ENCODE results near the gene ZFHX2. TPM values are rescaled to one million over a fixed set of nuclear protein-coding genes. Genes with fewer than 3 reads are reported as not detected.

Gene ZFHX2
- polyA plus RNA-seq, 1 of the 3 experiments (the other 2 are of a cell fraction): 0.77 TPM

DNA sequence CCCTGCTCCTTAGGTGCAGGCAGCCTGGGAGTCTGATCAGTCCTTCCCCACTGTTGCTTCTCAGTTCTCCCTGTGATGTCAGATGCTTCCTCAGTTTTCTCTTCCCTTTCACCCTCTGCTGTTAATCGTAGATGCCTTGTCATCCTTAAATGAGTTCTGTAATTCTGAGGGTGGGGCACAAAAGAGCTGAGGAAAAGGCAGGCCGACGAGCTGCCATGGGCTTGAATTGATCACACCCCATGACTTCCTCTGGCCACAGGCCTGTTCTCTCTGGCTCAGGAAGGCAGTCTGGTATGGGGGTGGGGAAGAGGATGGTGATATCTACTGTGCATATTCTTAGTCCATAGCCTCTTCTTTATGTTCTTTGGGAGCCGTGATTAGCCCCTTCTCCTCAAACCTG, 21.3 kb upstream of the ZFHX2 start:
- POLR2A ChIA-PET: no interaction called here

DNA sequence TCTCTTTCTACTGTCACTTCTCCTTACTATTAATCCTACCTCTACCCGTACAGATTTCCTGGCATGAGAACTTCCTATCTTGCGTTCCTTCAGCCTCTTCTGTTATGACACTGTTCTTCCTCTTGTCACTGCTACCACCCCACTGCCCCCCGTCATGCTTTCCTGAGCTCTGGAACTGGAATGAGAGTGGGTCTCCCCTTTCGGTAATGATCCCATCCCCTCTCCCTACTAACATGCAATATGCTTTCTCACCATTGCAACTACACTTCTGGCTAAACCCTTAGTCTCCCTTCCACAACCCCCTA, 20.9 kb upstream of the ZFHX2 start:
- no peak for DNase-seq
- ChIA-PET POLR2A (interaction anchor here (1.4 kb wide), 1 partner anchor 9 kb away, joined by 5 read pairs; no protein-coding TSS in a partner anchor), CTCF (interaction anchor here (0.7 to 19.5 kb wide), 4 partner anchors 9 to 95 kb away, joined by 3 to 785 read pairs (median 38); partner anchors contain the start of genes NGDN and THTPA)
- no peaks in the 10 kb centered on the region for H3K9me2 ChIP-seq
- H3K79me2 ChIP-seq (ENCODE audit: insufficient read depth): no peaks in the 10 kb centered on the region
- no peaks in the 10 kb centered on the region for H3K9me3 ChIP-seq
- H3K4me1 ChIP-seq (ENCODE audit: control insufficient read depth in 1 of 2, insufficient read depth in 2 of 2, low read depth in 1 of 2, low read length in 1 of 2): peaks cover 0 to 37% of the 10 kb centered on the region in 2 experiments; a peak in 1 of 4 replicates
- H2AFZ ChIP-seq (ENCODE audit: low read depth): no peak overlapping the region
- 88% methylated on average over 4 of the region's 4 CpGs for WGBS (ENCODE audit: low lambda C conversion rate)
- H3K4me2 ChIP-seq: no peak overlapping the region
- no peaks in the 10 kb centered on the region for H3K27me3 ChIP-seq (ENCODE audit: insufficient read depth)
- no peaks in the 10 kb centered on the region for H3K36me3 ChIP-seq (replicated peaks in 1 of 2; ENCODE audit: control insufficient read depth in 1 of 2, insufficient read depth in 2 of 2, low read length in 1 of 2)
- H3K4me3 ChIP-seq (ENCODE audit: low read depth in 2 of 2, low read length in 1 of 2): no peak overlapping the region
- H4K20me1 ChIP-seq (ENCODE audit: insufficient read depth): no peaks in the 10 kb centered on the region
- no peak overlapping the region for H3K27ac ChIP-seq (ENCODE audit: low read depth in 2 of 2, low read length in 1 of 2)
- no peak overlapping the region for H3K9ac ChIP-seq
- no peak for TF ChIP-seq GABPA (IDR thresholded peaks at IDR 0.05; ENCODE audit: low read depth)
- peaks cover 8% of the 10 kb centered on the region for H3F3A ChIP-seq (replicated peaks; ENCODE audit: insufficient read depth)

More for the DNA sequence above, 21.3 kb upstream of the ZFHX2 start:
- no peaks in the 10 kb centered on the region for H3K9me2 ChIP-seq
- peaks cover 0 to 37% of the 10 kb centered on the region in 2 experiments; a peak in 1 of 4 replicates for H3K4me1 ChIP-seq (ENCODE audit: control insufficient read depth in 1 of 2, insufficient read depth in 2 of 2, low read depth in 1 of 2, low read length in 1 of 2)
- H3K36me3 ChIP-seq (replicated peaks in 1 of 2; ENCODE audit: control insufficient read depth in 1 of 2, insufficient read depth in 2 of 2, low read length in 1 of 2): no peaks in the 10 kb centered on the region
- peaks cover 8% of the 10 kb centered on the region for H3F3A ChIP-seq (replicated peaks; ENCODE audit: insufficient read depth)
- H3K79me2 ChIP-seq (ENCODE audit: insufficient read depth): no peaks in the 10 kb centered on the region
- H3K27me3 ChIP-seq (ENCODE audit: insufficient read depth): no peaks in the 10 kb centered on the region
- H3K4me2 ChIP-seq: no peak overlapping the region
- CTCF ChIA-PET: interaction anchor here (0.7 to 7.9 kb wide), 3 partner anchors 9 to 14 kb away, joined by 3 to 67 read pairs (median 8); partner anchors contain the start of gene THTPA
- TF ChIP-seq POLR2AphosphoS5 (IDR thresholded peaks at IDR 0.05; ENCODE audit: low read depth, low read length): no peak
- no peak for TF ChIP-seq FOSL2 (IDR thresholded peaks at IDR 0.05; ENCODE audit: borderline replicate concordance, low read depth)
- no peak for TF ChIP-seq TCF12 (IDR thresholded peaks at IDR 0.05)
- no peak for TF ChIP-seq TEAD4 (IDR thresholded peaks at IDR 0.05; ENCODE audit: borderline replicate concordance, insufficient read depth)
- no peak for TF ChIP-seq SIN3A (IDR thresholded peaks at IDR 0.05; ENCODE audit: borderline replicate concordance, low read depth, low read length)
- no peak for TF ChIP-seq GATA2 (CRISPR knock-in tag; IDR thresholded peaks at IDR 0.05)
- TF ChIP-seq, protein P1, sequence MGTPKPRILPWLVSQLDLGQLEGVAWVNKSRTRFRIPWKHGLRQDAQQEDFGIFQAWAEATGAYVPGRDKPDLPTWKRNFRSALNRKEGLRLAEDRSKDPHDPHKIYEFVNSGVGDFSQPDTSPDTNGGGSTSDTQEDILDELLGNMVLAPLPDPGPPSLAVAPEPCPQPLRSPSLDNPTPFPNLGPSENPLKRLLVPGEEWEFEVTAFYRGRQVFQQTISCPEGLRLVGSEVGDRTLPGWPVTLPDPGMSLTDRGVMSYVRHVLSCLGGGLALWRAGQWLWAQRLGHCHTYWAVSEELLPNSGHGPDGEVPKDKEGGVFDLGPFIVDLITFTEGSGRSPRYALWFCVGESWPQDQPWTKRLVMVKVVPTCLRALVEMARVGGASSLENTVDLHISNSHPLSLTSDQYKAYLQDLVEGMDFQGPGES (IDR thresholded peaks at IDR 0.05; ENCODE audit: low read depth, low read length): no peak
- TF ChIP-seq SMC3 (IDR thresholded peaks at IDR 0.05; ENCODE audit: low read depth, low read length): no peak
- no peak for TF ChIP-seq RFX5 (IDR thresholded peaks at IDR 0.05; ENCODE audit: low read length)
- no peak for TF ChIP-seq YY1 (IDR thresholded peaks at IDR 0.05; ENCODE audit: low read depth)
- H3K27ac ChIP-seq (ENCODE audit: low read depth in 2 of 2, low read length in 1 of 2): no peak overlapping the region; a peak in 1 of 4 replicates
- DNase-seq: no peak
- WGBS (ENCODE audit: low lambda C conversion rate): 76% methylated on average over 4 of the region's 4 CpGs
- no peak overlapping the region for H3K4me3 ChIP-seq (ENCODE audit: low read depth in 2 of 2, low read length in 1 of 2)
- no peaks in the 10 kb centered on the region for H4K20me1 ChIP-seq (ENCODE audit: insufficient read depth)
- H2AFZ ChIP-seq (ENCODE audit: low read depth): no peak overlapping the region
- no peaks in the 10 kb centered on the region for H3K9me3 ChIP-seq
- no peak overlapping the region for H3K9ac ChIP-seq

Data from SK-N-SH (cell line).